Gastrocnemius medialis (tissue), 4 donors: ENCODE data around the gene VPS35L.

ENCODE experiments used
- CTCF ChIP-seq, 5 experiments: fragments of 450-650 bp in 3 of 5; fragments of 200-600 bp in 2 of 5; sonication (generic) in 2 of 5; IDR thresholded peaks in 4 of 5; conservative IDR thresholded peaks in 1 of 5; 1 replicate in 4 of 5; 2 replicates in 1 of 5; pipeline ENCODE4 v1.5.1; 2016 to 2019; ENCODE audit warnings: antibody characterized with exemption in 5 of 5, mild to moderate bottlenecking in 3 of 5, moderate library complexity in 3 of 5
- POLR2A ChIP-seq, 2 donors: fragments of 450-650 bp; IDR thresholded peaks; one replicate each; pipeline ENCODE4 v1.6.1; 2017; ENCODE audit warnings: antibody characterized with exemption in 2 of 2, mild to moderate bottlenecking in 2 of 2, moderate library complexity in 2 of 2

- TF ChIP-seq POLR2A (IDR thresholded peaks at IDR 0.05) (no peak), CTCF (IDR thresholded peaks at IDR 0.05 in 4 of 5, conservative IDR thresholded peaks at IDR 0.05 in 1 of 5) (no peak)
These were observed 15.1 kb upstream of the VPS35L start for GRCh38 chr16:19540241-19540970.
